ENCODE data around the gene RNF183. TPM values are rescaled to one million over a fixed set of nuclear protein-coding genes. Genes with fewer than 3 reads are reported as not detected.

Gene RNF183
- total and polyA plus RNA-seq, 2 donors from 2014 or later, result 3.6 to 8.1 TPM

GRCh38 chr9:113343732-113344231 is 40.6 kb upstream of the RNF183 start:
- peak; percentile 62 to 93 (median 66) for DNase-seq
- intact Hi-C loops (cut with DNase I), result no loop called here

GRCh38 chr9:113341712-113342410 is 38.7 kb upstream of the RNF183 start:
- Histone ChIP-seq H3K27ac (ENCODE audit: low read depth in 2 of 2, low read length in 2 of 2) (no peak overlapping the region), H3K4me1 (ENCODE audit: control insufficient read depth in 2 of 3, insufficient read depth in 2 of 3, low read depth in 1 of 3, low read length in 3 of 3) (peaks cover 0 to 4% (median 0%) of the 10 kb centered on the region in 3 donors), H3K9me3 (ENCODE audit: control insufficient read depth in 2 of 3, insufficient read depth in 1 of 3, low read length in 3 of 3) (no peaks in the 10 kb centered on the region), H3K36me3 (ENCODE audit: control insufficient read depth in 2 of 3, insufficient read depth in 3 of 3, low read length in 3 of 3) (no peaks in the 10 kb centered on the region), H3K27me3 (ENCODE audit: control insufficient read depth, insufficient read depth, low read length) (no peaks in the 10 kb centered on the region), H3K9ac (ENCODE audit: low read length in 3 of 3) (no peak overlapping the region), H3K4me3 (ENCODE audit: low read length in 3 of 3) (no peak overlapping the region)
- DNase-seq, result no peak
- no peak for TF ChIP-seq CTCF (IDR thresholded peaks at IDR 0.05; ENCODE audit: borderline replicate concordance, extremely low read depth, insufficient read depth)
- intact Hi-C loops (cut with DNase I), result no loop called here
- FAIRE-seq, result no peak

More at GRCh38 chr9:113343732-113344231, 40.6 kb upstream of the RNF183 start:
- TF ChIP-seq CTCF (IDR thresholded peaks at IDR 0.05; ENCODE audit: borderline replicate concordance, extremely low read depth, insufficient read depth), result no peak
- H3K9ac ChIP-seq (ENCODE audit: low read length in 3 of 3), result no peak overlapping the region
- H3K27me3 ChIP-seq (ENCODE audit: control insufficient read depth, insufficient read depth, low read length), result no peaks in the 10 kb centered on the region
- H3K36me3 ChIP-seq (ENCODE audit: control insufficient read depth in 2 of 3, insufficient read depth in 3 of 3, low read length in 3 of 3), result no peaks in the 10 kb centered on the region
- no peak for FAIRE-seq
- H3K9me3 ChIP-seq (ENCODE audit: control insufficient read depth in 2 of 3, insufficient read depth in 1 of 3, low read length in 3 of 3), result no peaks in the 10 kb centered on the region
- H3K4me3 ChIP-seq (ENCODE audit: low read length in 3 of 3), result no peak overlapping the region
- peaks cover 0 to 4% (median 0%) of the 10 kb centered on the region in 3 donors for H3K4me1 ChIP-seq (ENCODE audit: control insufficient read depth in 2 of 3, insufficient read depth in 2 of 3, low read depth in 1 of 3, low read length in 3 of 3)
- H3K27ac ChIP-seq (ENCODE audit: low read depth in 2 of 2, low read length in 2 of 2), result peak overlapping the region in 1 of 2 donors; percentile 40

- H3K9ac ChIP-seq (ENCODE audit: low read length in 3 of 3), result peak within 1 kb of the TSS; percentile 6 to 59 (median 49)
- H3K27me3 ChIP-seq (ENCODE audit: control insufficient read depth, insufficient read depth, low read length), result no peaks in the 10 kb centered on the region
- H3K4me1 ChIP-seq (ENCODE audit: control insufficient read depth in 2 of 3, insufficient read depth in 2 of 3, low read depth in 1 of 3, low read length in 3 of 3), result peaks cover 0 to 4% (median 0%) of the 10 kb centered on the region in 3 donors
- no peak for TF ChIP-seq CTCF (IDR thresholded peaks at IDR 0.05; ENCODE audit: borderline replicate concordance, extremely low read depth, insufficient read depth)
- FAIRE-seq, result no peak
- no peaks in the 10 kb centered on the region for H3K36me3 ChIP-seq (ENCODE audit: control insufficient read depth in 2 of 3, insufficient read depth in 3 of 3, low read length in 3 of 3)
- peak within 1 kb of the TSS; percentile 63 to 73 (median 68) for H3K4me3 ChIP-seq (ENCODE audit: low read length in 3 of 3)
- intact Hi-C loops (cut with DNase I), result no loop called here
- DNase-seq, result peak; percentile 94 to 97 (median 94)
- H3K27ac ChIP-seq (ENCODE audit: low read depth in 2 of 2, low read length in 2 of 2), result peak within 1 kb of the TSS; percentile 50 to 53
- H3K9me3 ChIP-seq (ENCODE audit: control insufficient read depth in 2 of 3, insufficient read depth in 1 of 3, low read length in 3 of 3), result no peaks in the 10 kb centered on the region
These were observed 37.0 kb upstream of the RNF183 start, which contains the start of gene WDR31 for GRCh38 chr9:113340011-113340699. WDR31 (minus strand) TSS chr9:113340275; CDS start chr9:113332022, 8,253 bp downstream.

Measured in kidney (tissue), 14 donors.